GM23338 (cell line): ENCODE data around the gene FASTK. TPM values are rescaled to one million over a fixed set of nuclear protein-coding genes. Genes with fewer than 3 reads are reported as not detected.
A peak's percentile ranks its signal among the peaks of the same experiment; 100 is the strongest.

Experiments used
- ATAC-seq: fragments of 200-7000 bp; cut with Tn5 transposase; 3 replicates; pipeline ENCODE4 v1.9.1; 2020
- DNase-seq: peaks from one replicate; pipeline ENCODE4 v3.0.0-alpha.2; 2015; ENCODE audit warnings: low spot score
- H2AFZ ChIP-seq: fragments of 200-600 bp; sonication (generic); 2 replicates; pipeline ENCODE4 v1.8.0; 2016; ENCODE audit warnings: antibody characterized with exemption, mild to moderate bottlenecking, moderate library complexity
- H3F3A ChIP-seq: fragments of 200-600 bp; sonication (generic); replicated peaks from 2 replicates; pipeline ENCODE4 v1.8.0; 2017; ENCODE audit warnings: antibody characterized with exemption, mixed run types, low read depth
- H3K27ac ChIP-seq: fragments of 200-600 bp; sonication (generic); 2 replicates; pipeline ENCODE4 v1.6.1; 2016; ENCODE audit warnings: low read depth
- H3K27me3 ChIP-seq: fragments of 200-600 bp; sonication (generic); 2 replicates; pipeline ENCODE4 v1.8.0; 2016; ENCODE audit warnings: mild to moderate bottlenecking, mixed run types, moderate library complexity; ENCODE audit not compliant: insufficient read depth
- H3K36me3 ChIP-seq: fragments of 200-600 bp; sonication (generic); 2 replicates; pipeline ENCODE4 v1.8.0; 2016; ENCODE audit warnings: mild to moderate bottlenecking; ENCODE audit not compliant: insufficient read depth
- H3K4me1 ChIP-seq: fragments of 200-600 bp; sonication (generic); 2 replicates; pipeline ENCODE4 v1.8.0; 2016; ENCODE audit warnings: mild to moderate bottlenecking, moderate library complexity; ENCODE audit not compliant: insufficient read depth
- H3K4me2 ChIP-seq: fragments of 200-600 bp; sonication (generic); 2 replicates; pipeline ENCODE4 v1.7.1; 2017; ENCODE audit warnings: mixed run types
- H3K4me3 ChIP-seq: fragments of 200-600 bp; sonication (generic); 2 replicates; pipeline ENCODE4 v1.6.1; 2016; ENCODE audit warnings: mixed run types
- H3K79me2 ChIP-seq: fragments of 200-600 bp; sonication (generic); replicated peaks from 2 replicates; pipeline ENCODE4 v1.8.0; 2017; ENCODE audit warnings: mild to moderate bottlenecking; ENCODE audit not compliant: insufficient read depth
- H3K9me2 ChIP-seq: fragments of 200-600 bp; sonication (generic); 2 replicates; pipeline ENCODE4 v1.8.0; 2017; ENCODE audit not compliant: insufficient read depth
- H4K20me1 ChIP-seq: fragments of 200-600 bp; sonication (generic); replicated peaks from 2 replicates; pipeline ENCODE4 v1.8.0; 2017; ENCODE audit warnings: mild to moderate bottlenecking; ENCODE audit not compliant: insufficient read depth
- H3K27ac Mint-ChIP-seq: 2 replicates; pipeline ENCODE4 v1.8.0; 2020; ENCODE audit warnings: inconsistent platforms, mild to moderate bottlenecking, moderate library complexity, mixed read lengths
- H3K27me3 Mint-ChIP-seq: 3 replicates; pipeline ENCODE4 v1.8.0; 2022; ENCODE audit warnings: low read depth, mild to moderate bottlenecking, moderate library complexity, mixed read lengths, inconsistent platforms; ENCODE audit not compliant: insufficient read depth, poor library complexity
- H3K36me3 Mint-ChIP-seq: 3 replicates; pipeline ENCODE4 v1.8.0; 2021; ENCODE audit warnings: low read depth, mild to moderate bottlenecking, inconsistent platforms, moderate library complexity, mixed read lengths
- H3K4me1 Mint-ChIP-seq: 3 replicates; pipeline ENCODE4 v1.8.0; 2020; ENCODE audit warnings: mild to moderate bottlenecking, inconsistent platforms, mixed read lengths
- H3K4me3 Mint-ChIP-seq: 3 replicates; pipeline ENCODE4 v1.8.0; 2021; ENCODE audit warnings: moderate library complexity, mild to moderate bottlenecking, inconsistent platforms, mixed read lengths
- H3K9me3 Mint-ChIP-seq: 3 replicates; pipeline ENCODE4 v1.8.0; 2020; ENCODE audit warnings: moderate library complexity, mild to moderate bottlenecking, inconsistent platforms, mixed read lengths
- CREB1 ChIP-seq: fragments of 250-450 bp; sonication (Bioruptor Pico); IDR thresholded peaks from 2 replicates; pipeline ENCODE4 v1.5.0; 2020; ENCODE audit warnings: low read depth, mild to moderate bottlenecking, moderate library complexity
- CTCF ChIP-seq, 2 experiments: fragments of 200-600 bp in 1 of 2; sonication (generic) in 1 of 2; conservative IDR thresholded peaks; 2 replicates each; pipeline versions ENCODE4 v1.5.1 to v1.6.1; 2016 to 2017; ENCODE audit warnings: antibody characterized with exemption in 2 of 2, low read depth in 2 of 2, mild to moderate bottlenecking in 2 of 2, moderate library complexity in 1 of 2
- ETS1 ChIP-seq: IDR thresholded peaks from 2 replicates; pipeline ENCODE4 v1.6.1; 2016; ENCODE audit warnings: antibody characterized with exemption
- EZH2 ChIP-seq: fragments of 200-600 bp; sonication (generic); IDR thresholded peaks from one replicate; pipeline ENCODE4 v1.8.0; 2017; ENCODE audit warnings: antibody characterized with exemption, mild to moderate bottlenecking, low read depth; ENCODE audit not compliant: unreplicated experiment
- EZH2phosphoT487 ChIP-seq: fragments of 200-600 bp; sonication (generic); IDR thresholded peaks from one replicate; pipeline ENCODE4 v1.8.1; 2018; ENCODE audit warnings: antibody characterized with exemption; ENCODE audit not compliant: unreplicated experiment
- JUNB ChIP-seq: IDR thresholded peaks from one replicate; pipeline ENCODE4 v1.6.1; 2016; ENCODE audit warnings: antibody characterized with exemption; ENCODE audit not compliant: unreplicated experiment
- NANOG ChIP-seq: IDR thresholded peaks from 2 replicates; pipeline ENCODE4 v1.6.1; 2016; ENCODE audit warnings: antibody characterized with exemption, borderline replicate concordance
- POLR2AphosphoS5 ChIP-seq: IDR thresholded peaks from 2 replicates; pipeline ENCODE4 v1.6.1; 2016; ENCODE audit warnings: antibody characterized with exemption, low read depth
- REST ChIP-seq: IDR thresholded peaks from one replicate; pipeline ENCODE4 v1.6.1; 2018; ENCODE audit warnings: antibody characterized with exemption; ENCODE audit not compliant: unreplicated experiment
- STAT1 ChIP-seq: IDR thresholded peaks from one replicate; pipeline ENCODE4 v1.6.1; 2016; ENCODE audit warnings: antibody characterized with exemption; ENCODE audit not compliant: unreplicated experiment
- ZNF114 ChIP-seq: fragments of 250-450 bp; sonication (Bioruptor Pico); IDR thresholded peaks from 2 replicates; pipeline ENCODE4 v1.5.0; 2020; ENCODE audit warnings: mild to moderate bottlenecking, moderate library complexity
- ZNF331 ChIP-seq: fragments of 250-450 bp; sonication (Bioruptor Pico); IDR thresholded peaks from 2 replicates; pipeline ENCODE4 v1.5.0; 2020; ENCODE audit warnings: low read depth, mild to moderate bottlenecking, moderate library complexity
- ZNF462 ChIP-seq: fragments of 250-450 bp; sonication (Bioruptor Pico); IDR thresholded peaks from 2 replicates; pipeline ENCODE4 v1.5.0; 2020; ENCODE audit warnings: mild to moderate bottlenecking, moderate library complexity
- polyA plus RNA-seq: library from polyadenylated mRNA; unstranded; fragments of >200 nt; fragmentation: Nextera tagmentation; extraction: Ambion mirVana; gene quantifications from 2 replicates; pipeline ENCODE4 v1.2.1, GENCODE V29; 2016
- total RNA-seq: library from RNA; depleted of rRNA; stranded (reverse); fragments of >200 nt; shearing (Covaris generic); gene quantifications from 2 replicates; pipeline ENCODE4 v1.2.3, GENCODE V29; 2014

Gene FASTK
- total and polyA plus RNA-seq, 2 experiments from 2014 or later, result 37.4 to 57.4 TPM

GRCh38 chr7:151080067-151080521 is 515 bp downstream of the FASTK start:
- H4K20me1 ChIP-seq, result peaks cover 12% of the 10 kb centered on the region
- H3K27ac Mint-ChIP-seq, result peak overlapping the region; percentile 86; the same call in 1 of the 2 replicates
- H3K27ac ChIP-seq, result no peak overlapping the region
- H3K4me1 Mint-ChIP-seq, result peaks cover 42% of the 10 kb centered on the region
- H3K4me3 Mint-ChIP-seq, result peak overlapping the region; percentile 89
- peaks cover 2% of the 10 kb centered on the region; the same call in 1 of the 3 replicates for H3K9me3 Mint-ChIP-seq
- peaks cover 16% of the 10 kb centered on the region for H3K27me3 ChIP-seq
- peaks cover 35% of the 10 kb centered on the region for H3K4me1 ChIP-seq
- peak overlapping the region; percentile 91 for H3K4me3 ChIP-seq
- peaks cover 26% of the 10 kb centered on the region for H3K27me3 Mint-ChIP-seq
- H3K79me2 ChIP-seq, result peaks cover 6% of the 10 kb centered on the region; the same call in 1 of the 2 replicates
- H3F3A ChIP-seq, result peaks cover 18% of the 10 kb centered on the region
- TF ChIP-seq STAT1 (no peak), CTCF (conservative IDR thresholded peaks at IDR 0.05; ENCODE audit: low read depth in 2 of 2) (no peak), JUNB (no peak), ZNF114 (no peak), CREB1 (CRISPR knock-in tag) (no peak), ZNF462 (CRISPR knock-in tag) (no peak), ETS1 (no peak), POLR2AphosphoS5 (no peak), ZNF331 (CRISPR knock-in tag) (no peak), EZH2 (no peak), REST (no peak), NANOG (no peak), EZH2phosphoT487 (no peak)
- H3K9me2 ChIP-seq, result no peaks in the 10 kb centered on the region
- H3K36me3 ChIP-seq, result no peaks in the 10 kb centered on the region
- peak overlapping the region; percentile 98 for H3K4me2 ChIP-seq
- H3K36me3 Mint-ChIP-seq, result peaks cover 18% of the 10 kb centered on the region
- DNase-seq (no peak), ATAC-seq (peak; percentile 2)
- H2AFZ ChIP-seq, result peak overlapping the region; percentile 86; the same call in 1 of the 2 replicates
